HepG2 (cell line): Measurements from ENCODE around the gene YTHDF1. TPM values are rescaled to one million over a fixed set of nuclear protein-coding genes. Genes with fewer than 3 reads are reported as not detected.

Experiments used
- ATAC-seq: fragments of 200-7000 bp; cut with Tn5 transposase; 3 replicates; pipeline ENCODE4 v1.9.1; 2020; ENCODE audit warnings: mild to moderate bottlenecking, moderate library complexity
- BruUV-seq: library from RNA; stranded (reverse); fragments of 400-500 nt; replicated peaks from 2 replicates; lab custom pipeline; 2021; lab: Mats Ljungman, UMichigan
- CTCF ChIA-PET: fragments of 300-600 bp; formaldehyde crosslinking; extraction: SDS; loops from one replicate; lab custom pipeline; 2021; ENCODE audit warnings: low total read pairs, inconsistent platforms, low intra/inter-chr PET ratio; lab: Yijun Ruan, JAX
- POLR2A ChIA-PET: fragments of 350-600 bp; sonication (Branson Sonifier 250); formaldehyde crosslinking; loops from one replicate; lab custom pipeline; 2020; ENCODE audit warnings: antibody characterized with exemption, inconsistent platforms; lab: Yijun Ruan, JAX
- DNase-seq: peaks from one replicate; pipeline ENCODE4 v3.0.0-alpha.2; 2015; ENCODE audit warnings: low spot score
- FAIRE-seq: peaks from 3 replicates; lab custom pipeline; 2011; peaks lifted over from hg19 to GRCh38; lab: Jason Lieb, UNC
- H2AFZ ChIP-seq: one replicate; pipeline ENCODE4 v1.6.1; 2011; ENCODE audit warnings: low read length, inconsistent platforms
- H3K27ac ChIP-seq: fragments of 300-600 bp; 3 replicates; pipeline ENCODE4 v1.8.0; 2011; ENCODE audit warnings: mixed run types, mild to moderate bottlenecking, mixed read lengths, low read length, inconsistent platforms; ENCODE audit not compliant: insufficient read depth; ENCODE audit errors: extremely low read length
- H3K27me3 ChIP-seq, 2 experiments: fragments of 200-600 bp in 1 of 2; 2 replicates in 1 of 2; 3 replicates in 1 of 2; pipeline versions ENCODE4 v1.6.0 to v1.8.0; 2011; ENCODE audit warnings: low read length in 2 of 2, mild to moderate bottlenecking in 2 of 2, moderate library complexity in 2 of 2, inconsistent platforms in 1 of 2; ENCODE audit not compliant: insufficient read depth in 2 of 2, control insufficient read depth in 1 of 2
- H3K36me3 ChIP-seq, 2 experiments: fragments of 200-600 bp in 1 of 2; replicated peaks in 1 of 2; 2 replicates in 1 of 2; 3 replicates in 1 of 2; pipeline versions ENCODE4 v1.5.1 to v1.8.0; 2011; ENCODE audit warnings: low read length in 2 of 2, inconsistent platforms in 1 of 2; ENCODE audit not compliant: insufficient read depth in 2 of 2, control insufficient read depth in 1 of 2
- H3K4me1 ChIP-seq: 2 replicates; pipeline ENCODE4 v1.5.1; 2012; ENCODE audit warnings: low read length, inconsistent platforms; ENCODE audit not compliant: insufficient read depth
- H3K4me2 ChIP-seq: 2 replicates; pipeline ENCODE4 v1.6.0; 2011; ENCODE audit warnings: low read depth, low read length, inconsistent platforms
- H3K4me3 ChIP-seq, 3 experiments: fragments of 200-600 bp in 1 of 3; sonication (generic), shearing (Covaris generic) in 1 of 3; replicated peaks in 1 of 3; 2 replicates each; pipeline ENCODE4 v1.5.1; 2011 to 2016; ENCODE audit warnings: low read length in 3 of 3, inconsistent platforms in 2 of 3, low read depth in 2 of 3, mild to moderate bottlenecking in 2 of 3, control low read depth in 1 of 3, mixed read lengths in 1 of 3; ENCODE audit not compliant: insufficient read depth in 1 of 3
- H3K79me2 ChIP-seq: one replicate; pipeline ENCODE4 v1.6.1; 2011; ENCODE audit warnings: low read length, inconsistent platforms; ENCODE audit not compliant: insufficient read depth
- H3K9ac ChIP-seq: 2 replicates; pipeline ENCODE4 v1.6.0; 2011; ENCODE audit warnings: mild to moderate bottlenecking, low read depth, low read length, inconsistent platforms; ENCODE audit not compliant: insufficient read depth
- H3K9me3 ChIP-seq: 2 replicates; pipeline ENCODE4 v1.5.1; 2012; ENCODE audit warnings: mild to moderate bottlenecking, low read length
- H4K20me1 ChIP-seq: 2 replicates; pipeline ENCODE4 v1.6.0; 2011; ENCODE audit warnings: inconsistent platforms, mild to moderate bottlenecking, low read length, moderate library complexity; ENCODE audit not compliant: insufficient read depth
- FLYWCH1 ChIP-seq: sonication (generic); formaldehyde crosslinking; IDR thresholded peaks from 2 replicates; pipeline ENCODE4 v1.8.1; 2023; ENCODE audit warnings: mild to moderate bottlenecking, missing genetic modification reagents
- GTF2F1 ChIP-seq: fragments of 150-350 bp; IDR thresholded peaks from 2 replicates; pipeline ENCODE4 v1.6.1; 2014; ENCODE audit warnings: low read length
- HINFP ChIP-seq: sonication (generic); formaldehyde crosslinking; IDR thresholded peaks from 2 replicates; pipeline ENCODE4 v1.4.0; 2020; ENCODE audit warnings: low read depth, mild to moderate bottlenecking, missing genetic modification reagents
- HNRNPLL ChIP-seq: fragments of 200-400 bp; formaldehyde crosslinking; IDR thresholded peaks from 2 replicates; pipeline ENCODE4 v1.6.1; 2017; ENCODE audit warnings: mild to moderate bottlenecking, low read depth, low read length; ENCODE audit not compliant: poor library complexity, severe bottlenecking
- MTA1 ChIP-seq: sonication (generic); formaldehyde crosslinking; IDR thresholded peaks from 2 replicates; pipeline ENCODE4 v1.4.0; 2020; ENCODE audit warnings: missing genetic modification reagents, mild to moderate bottlenecking, borderline replicate concordance
- PCBP1 ChIP-seq: fragments of 200-400 bp; formaldehyde crosslinking; IDR thresholded peaks from 2 replicates; pipeline ENCODE4 v1.6.1; 2017; ENCODE audit warnings: mild to moderate bottlenecking, low read depth, low read length, borderline replicate concordance
- SUZ12 ChIP-seq: fragments of 150-350 bp; IDR thresholded peaks from 2 replicates; pipeline ENCODE4 v1.6.1; 2014; ENCODE audit warnings: low read depth, low read length
- ZNF20 ChIP-seq: sonication (generic); formaldehyde crosslinking; IDR thresholded peaks from 2 replicates; pipeline ENCODE4 v1.4.0; 2020; ENCODE audit warnings: mild to moderate bottlenecking, moderate library complexity, missing genetic modification reagents
- ZNF543 ChIP-seq: sonication (generic); formaldehyde crosslinking; IDR thresholded peaks from 2 replicates; pipeline ENCODE4 v1.4.0; 2020; ENCODE audit warnings: mild to moderate bottlenecking, missing genetic modification reagents
- ZNF547 ChIP-seq: sonication (generic); formaldehyde crosslinking; IDR thresholded peaks from 2 replicates; pipeline ENCODE4 v1.5.1; 2020; ENCODE audit warnings: mild to moderate bottlenecking, missing genetic modification reagents
- ZNF777 ChIP-seq: sonication (generic); formaldehyde crosslinking; IDR thresholded peaks from 2 replicates; pipeline ENCODE4 v1.4.0; 2020; ENCODE audit warnings: missing genetic modification reagents
- ZNF879 ChIP-seq: sonication (generic); formaldehyde crosslinking; IDR thresholded peaks from 2 replicates; pipeline ENCODE4 v1.8.1; 2023; ENCODE audit warnings: missing genetic modification reagents
- WGBS: methylation state at CpG from one replicate; pipeline ENCODE4 v1.1.6; 2017; ENCODE audit warnings: low lambda C conversion rate; 5-methylcytosine and 5-hydroxymethylcytosine counted together
- in situ Hi-C: cut with HindIII; loops from 2 replicates; pipeline ENCODE4 v1.10.0; 2017; ENCODE audit warnings: low pct_unique_long_range_greater_than_20kb; ENCODE audit not compliant: extremely low pct_ligation_motif_present
- intact Hi-C: fragments of 100-400 bp; cut with micrococcal nuclease; formaldehyde crosslinking; loops from one replicate; pipeline ENCODE4 v1.10.0; 2022; ENCODE audit not compliant: unreplicated experiment
- polyA plus RNA-seq, 8 experiments: library from polyadenylated mRNA; depleted of rRNA in 3 of 8; stranded (reverse) in 7 of 8; unstranded in 1 of 8; fragments of >200 nt; fragmentation: Illumina TruSeq in 4 of 8; extraction: Trizol in 4 of 8; gene quantifications; 2 replicates each; pipeline versions ENCODE4 v1.2.1 to v1.2.3, GENCODE V29; 2011 to 2016; ENCODE audit warnings: low read depth in 4 of 8, missing spikeins in 1 of 8, mixed read lengths in 1 of 8; ENCODE audit not compliant: insufficient read depth in 1 of 8
- total RNA-seq, 5 experiments: library from RNA; depleted of rRNA; stranded (reverse); fragments of >200 nt; fragmentation: Illumina TruSeq; extraction: Trizol; gene quantifications; 2 replicates each; pipeline ENCODE4 v1.2.3, GENCODE V29; 2016; ENCODE audit warnings: low read depth in 1 of 5
- TF ChIP-seq, protein P1 (sequence below): sonication (generic); formaldehyde crosslinking; IDR thresholded peaks from 2 replicates; pipeline ENCODE4 v1.4.0; 2020; ENCODE audit warnings: missing genetic modification reagents

YTHDF1 gene
- total and polyA plus RNA-seq, 2 of the 13 experiments (the other 11 are each of a cell fraction or from before 2014, with no cell fraction given), result 34.5 to 37.7 TPM

DNA sequence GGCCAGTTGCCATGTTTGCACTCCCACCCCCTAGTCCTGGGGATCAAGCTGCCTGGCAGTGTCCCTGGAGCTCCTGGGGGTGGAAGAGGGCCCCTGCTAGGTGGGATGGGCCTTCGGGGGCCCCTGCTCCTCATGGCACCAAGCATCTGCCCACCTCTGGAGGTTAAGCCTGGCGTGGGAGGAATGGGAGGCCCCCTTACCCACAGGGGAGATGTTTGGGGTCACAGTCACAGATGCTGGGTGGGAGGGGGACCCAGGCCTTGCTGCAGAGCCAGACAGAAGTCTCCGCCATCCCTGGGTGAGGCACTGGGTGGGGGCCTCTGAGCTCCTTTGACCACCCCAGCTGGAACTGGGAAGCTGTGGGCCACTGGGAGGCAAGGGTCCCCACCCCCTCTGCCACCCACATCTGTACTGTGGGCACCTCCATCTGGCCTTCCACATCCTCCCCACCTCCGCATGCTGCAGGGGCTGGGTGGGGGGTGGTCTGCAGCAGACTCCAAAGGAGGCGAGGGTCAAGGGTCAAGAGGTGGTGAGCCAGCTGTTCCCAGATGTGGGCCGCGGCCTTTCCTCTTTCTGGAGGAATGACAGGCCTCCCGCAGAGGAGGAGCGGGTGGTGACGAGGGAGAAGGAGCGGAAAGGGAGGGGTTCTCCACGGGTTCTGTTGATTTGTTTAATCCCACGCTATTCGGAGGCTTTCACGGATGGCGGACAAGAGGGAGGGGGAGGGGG lies 41.5 kb downstream of the YTHDF1 start:
- Histone ChIP-seq H3K4me1 (peaks cover 26% of the 10 kb centered on the region), H3K9ac (no peak overlapping the region), H3K27me3 (peaks cover 20 to 95% of the 10 kb centered on the region in 2 experiments), H3K9me3 (no peaks in the 10 kb centered on the region), H3K79me2 (no peaks in the 10 kb centered on the region), H3K36me3 (no peaks in the 10 kb centered on the region), H3K4me3 (no peak overlapping the region), H3K27ac (no peak overlapping the region), H3K4me2 (no peak overlapping the region), H2AFZ (no peak overlapping the region), H4K20me1 (peaks cover 39% of the 10 kb centered on the region; the same call in 1 of the 2 replicates)
- no TSS peak for BruUV-seq
- DNase-seq (no peak), ATAC-seq (no peak), FAIRE-seq (no peak)
- intact Hi-C loops (no loop called here), in situ Hi-C loops (no loop called here)
- POLR2A ChIA-PET, result no interaction called here
- 13% methylated on average over 14 of the region's 16 CpGs for WGBS
- no peak for TF ChIP-seq ZNF777 (CRISPR knock-in tag)
- peak; percentile 8 for TF ChIP-seq HNRNPLL
- TF ChIP-seq PCBP1, result 0 out of 2 replicates have a peak, but pooled peaks have one; percentile 79
- 0 out of 2 replicates have a peak, but pooled peaks have one; percentile 36 for TF ChIP-seq MTA1 (CRISPR knock-in tag)
- CTCF ChIA-PET, result no interaction called here

DNA sequence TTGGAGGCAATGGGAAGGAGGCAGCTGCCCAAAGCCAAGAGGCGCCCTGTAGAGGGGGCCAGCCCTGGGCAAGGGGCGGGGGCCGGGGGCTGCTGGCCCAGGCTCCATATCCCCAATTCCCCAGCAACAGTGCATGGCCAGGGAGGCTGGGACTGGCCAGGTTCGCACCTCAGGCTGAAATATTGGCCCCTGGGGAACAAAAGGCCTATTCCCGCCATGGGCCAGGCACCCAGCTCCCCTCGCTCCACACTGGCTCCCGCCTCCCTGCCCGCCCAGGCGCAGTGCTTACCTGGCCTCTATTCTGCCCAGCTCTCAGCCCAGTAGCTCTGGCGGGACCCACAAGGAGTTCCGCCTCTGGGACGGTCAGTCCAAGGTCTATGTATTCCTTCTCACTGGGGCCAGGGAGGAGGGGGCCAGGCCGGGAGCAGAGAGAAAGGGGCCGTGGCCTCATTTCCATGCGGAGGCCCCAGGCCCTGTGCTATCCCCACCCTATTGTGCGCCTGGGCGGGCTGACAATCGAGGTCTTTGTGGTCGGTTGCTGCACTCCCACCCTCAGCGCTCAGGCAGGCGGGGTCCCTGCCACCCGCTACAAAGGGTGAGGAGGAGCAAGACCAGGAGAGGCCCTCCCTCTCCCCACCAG lies 42.3 kb downstream of the YTHDF1 start:
- in situ Hi-C loops (no loop called here), intact Hi-C loops (no loop called here)
- no TSS peak for BruUV-seq
- ChIA-PET CTCF (interaction anchor here (0.7 kb wide), 1 partner anchor 117 kb away, joined by 3 read pairs; no protein-coding TSS in a partner anchor), POLR2A (no interaction called here)
- FAIRE-seq (no peak), ATAC-seq (peak; percentile 10), DNase-seq (peak; percentile 40)
- Histone ChIP-seq H3K9ac (no peak overlapping the region), H3K36me3 (no peaks in the 10 kb centered on the region), H3K4me2 (no peak overlapping the region; the same call in 1 of the 2 replicates), H3K9me3 (no peaks in the 10 kb centered on the region), H3K79me2 (no peaks in the 10 kb centered on the region), H2AFZ (no peak overlapping the region), H3K4me1 (peaks cover 21% of the 10 kb centered on the region), H3K27ac (no peak overlapping the region), H3K4me3 (no peak overlapping the region), H3K27me3 (peaks cover 21 to 96% of the 10 kb centered on the region in 2 experiments), H4K20me1 (peaks cover 38% of the 10 kb centered on the region; the same call in 1 of the 2 replicates)
- 12% methylated on average over 16 of the region's 22 CpGs for WGBS
- no peak for TF ChIP-seq GTF2F1
- TF ChIP-seq, protein P1, sequence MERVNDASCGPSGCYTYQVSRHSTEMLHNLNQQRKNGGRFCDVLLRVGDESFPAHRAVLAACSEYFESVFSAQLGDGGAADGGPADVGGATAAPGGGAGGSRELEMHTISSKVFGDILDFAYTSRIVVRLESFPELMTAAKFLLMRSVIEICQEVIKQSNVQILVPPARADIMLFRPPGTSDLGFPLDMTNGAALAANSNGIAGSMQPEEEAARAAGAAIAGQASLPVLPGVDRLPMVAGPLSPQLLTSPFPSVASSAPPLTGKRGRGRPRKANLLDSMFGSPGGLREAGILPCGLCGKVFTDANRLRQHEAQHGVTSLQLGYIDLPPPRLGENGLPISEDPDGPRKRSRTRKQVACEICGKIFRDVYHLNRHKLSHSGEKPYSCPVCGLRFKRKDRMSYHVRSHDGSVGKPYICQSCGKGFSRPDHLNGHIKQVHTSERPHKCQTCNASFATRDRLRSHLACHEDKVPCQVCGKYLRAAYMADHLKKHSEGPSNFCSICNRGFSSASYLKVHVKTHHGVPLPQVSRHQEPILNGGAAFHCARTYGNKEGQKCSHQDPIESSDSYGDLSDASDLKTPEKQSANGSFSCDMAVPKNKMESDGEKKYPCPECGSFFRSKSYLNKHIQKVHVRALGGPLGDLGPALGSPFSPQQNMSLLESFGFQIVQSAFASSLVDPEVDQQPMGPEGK (CRISPR knock-in tag), result 0 out of 2 replicates have a peak, but pooled peaks have one; percentile 11
- no peak for TF ChIP-seq HINFP (CRISPR knock-in tag)
- TF ChIP-seq ZNF547, result no peak
- TF ChIP-seq ZNF543 (CRISPR knock-in tag), result no peak
- no peak for TF ChIP-seq ZNF879
- TF ChIP-seq SUZ12, result no peak
- no peak for TF ChIP-seq FLYWCH1 (CRISPR knock-in tag)
- no peak for TF ChIP-seq ZNF20 (CRISPR knock-in tag)
